GM12875 (cell line): Measurements from ENCODE around the gene FMN2.

Experiments
- H3K4me3 ChIP-seq: one replicate; pipeline ENCODE4 v1.5.1; 2011; ENCODE audit warnings: low read depth, low read length, control low read depth
- TF ChIP-seq, protein P1 (sequence below): IDR thresholded peaks from 2 replicates; pipeline ENCODE4 v1.5.1; 2011; ENCODE audit warnings: low read depth, mild to moderate bottlenecking, control low read depth, inconsistent platforms, low read length, moderate library complexity, borderline replicate concordance; ENCODE audit not compliant: insufficient read depth

Gene FMN2

DNA sequence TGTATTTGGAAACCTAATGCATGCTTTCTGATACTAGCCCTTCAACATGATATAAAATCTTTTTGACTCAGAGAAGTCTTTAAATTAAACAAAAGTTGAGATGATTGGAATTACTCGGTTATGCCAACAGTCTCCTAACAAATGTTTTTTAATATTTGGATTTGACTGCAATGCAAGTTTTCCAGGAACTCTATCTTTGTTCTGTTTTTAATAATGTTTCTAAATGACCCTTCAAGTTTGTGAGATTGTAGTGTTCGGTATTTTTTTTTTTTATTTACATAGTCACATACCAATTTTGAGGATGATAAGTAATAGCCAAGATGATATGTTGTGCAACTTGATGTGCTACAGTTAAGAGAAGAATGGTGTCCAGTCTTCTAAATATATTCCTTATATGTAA, 258.0 kb downstream of the FMN2 start:
- no peak overlapping the region for H3K4me3 ChIP-seq
- TF ChIP-seq, protein P1, sequence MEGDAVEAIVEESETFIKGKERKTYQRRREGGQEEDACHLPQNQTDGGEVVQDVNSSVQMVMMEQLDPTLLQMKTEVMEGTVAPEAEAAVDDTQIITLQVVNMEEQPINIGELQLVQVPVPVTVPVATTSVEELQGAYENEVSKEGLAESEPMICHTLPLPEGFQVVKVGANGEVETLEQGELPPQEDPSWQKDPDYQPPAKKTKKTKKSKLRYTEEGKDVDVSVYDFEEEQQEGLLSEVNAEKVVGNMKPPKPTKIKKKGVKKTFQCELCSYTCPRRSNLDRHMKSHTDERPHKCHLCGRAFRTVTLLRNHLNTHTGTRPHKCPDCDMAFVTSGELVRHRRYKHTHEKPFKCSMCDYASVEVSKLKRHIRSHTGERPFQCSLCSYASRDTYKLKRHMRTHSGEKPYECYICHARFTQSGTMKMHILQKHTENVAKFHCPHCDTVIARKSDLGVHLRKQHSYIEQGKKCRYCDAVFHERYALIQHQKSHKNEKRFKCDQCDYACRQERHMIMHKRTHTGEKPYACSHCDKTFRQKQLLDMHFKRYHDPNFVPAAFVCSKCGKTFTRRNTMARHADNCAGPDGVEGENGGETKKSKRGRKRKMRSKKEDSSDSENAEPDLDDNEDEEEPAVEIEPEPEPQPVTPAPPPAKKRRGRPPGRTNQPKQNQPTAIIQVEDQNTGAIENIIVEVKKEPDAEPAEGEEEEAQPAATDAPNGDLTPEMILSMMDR: no peak

DNA sequence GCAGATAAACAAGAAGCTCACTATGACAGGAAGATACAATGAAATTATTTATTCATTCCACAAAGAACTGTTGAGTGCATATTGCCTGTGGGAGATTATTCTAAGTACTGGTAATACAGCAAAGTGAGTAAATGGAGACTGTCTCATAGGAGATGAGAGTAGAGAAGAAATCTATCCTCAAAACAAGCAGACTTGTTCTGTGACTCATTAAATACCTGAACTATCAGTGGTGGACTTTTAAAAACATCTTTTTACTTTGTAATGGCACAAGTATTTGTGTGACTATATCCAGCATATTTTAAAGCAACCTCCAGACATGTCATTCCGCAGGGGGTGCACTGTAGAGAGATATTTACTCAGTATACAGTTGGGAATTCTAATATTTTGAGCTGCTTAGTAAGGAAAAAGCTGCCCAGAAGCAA, 259.2 kb downstream of the FMN2 start:
- H3K4me3 ChIP-seq: no peak overlapping the region
- TF ChIP-seq, protein P1: no peak

DNA sequence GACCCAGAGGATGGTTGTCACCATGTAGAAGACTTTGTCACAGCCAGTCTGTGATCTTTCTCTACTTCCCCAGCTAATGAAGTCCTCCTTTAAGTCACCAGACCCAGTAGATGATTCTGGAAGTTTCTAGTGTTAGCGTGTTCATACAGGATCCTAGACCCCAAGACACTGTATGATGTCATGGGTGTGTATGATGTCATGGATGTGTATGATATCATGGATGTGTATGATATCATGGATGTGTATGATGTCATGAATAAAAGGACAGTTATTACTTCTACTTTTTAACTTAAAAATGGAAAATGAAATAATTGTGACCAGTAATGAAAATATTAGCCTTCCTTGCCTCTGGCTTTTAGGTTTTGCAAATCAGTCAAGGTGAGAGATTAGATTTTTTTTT, 260.0 kb downstream of the FMN2 start:
- no peak overlapping the region for H3K4me3 ChIP-seq
- TF ChIP-seq, protein P1: no peak

DNA sequence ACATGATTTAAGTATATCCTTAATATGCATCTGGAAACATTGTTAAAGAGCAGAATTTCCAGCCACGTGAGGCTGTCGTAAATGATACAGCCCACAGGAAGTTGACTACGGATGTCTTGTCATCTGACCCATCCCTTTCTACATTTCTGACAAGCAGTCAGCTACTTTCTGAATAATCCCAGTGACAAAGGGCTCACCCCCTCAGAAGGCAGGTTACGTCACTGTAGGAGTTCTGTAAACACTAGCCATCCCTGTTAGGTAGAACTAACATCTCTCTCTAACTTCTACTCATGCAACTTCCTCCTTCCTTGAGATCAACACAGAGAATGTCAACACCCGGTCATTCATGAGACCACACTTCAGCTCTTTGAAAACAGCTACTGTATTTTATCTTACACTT, 261.1 kb downstream of the FMN2 start:
- TF ChIP-seq, protein P1: no peak
- H3K4me3 ChIP-seq: no peak overlapping the region

DNA sequence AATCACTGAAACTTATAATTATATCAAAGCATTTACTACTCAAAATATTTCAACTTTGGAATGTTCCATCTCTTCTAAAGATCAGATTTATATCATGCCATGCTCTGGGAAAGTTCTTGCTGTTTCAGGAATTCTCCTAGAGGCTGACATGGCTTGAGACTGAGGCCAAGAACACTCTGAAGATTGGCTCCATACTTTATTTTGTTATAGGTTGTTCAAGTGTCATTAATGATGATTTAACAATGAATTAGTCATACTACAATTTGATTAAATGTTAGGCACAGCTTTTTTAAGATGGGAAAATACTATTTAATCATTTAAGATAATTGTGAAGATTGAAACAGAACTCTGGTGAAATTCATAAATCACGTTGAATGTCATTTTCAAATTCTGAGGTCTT, 264.9 kb downstream of the FMN2 start:
- TF ChIP-seq, protein P1: no peak
- H3K4me3 ChIP-seq: no peak overlapping the region

DNA sequence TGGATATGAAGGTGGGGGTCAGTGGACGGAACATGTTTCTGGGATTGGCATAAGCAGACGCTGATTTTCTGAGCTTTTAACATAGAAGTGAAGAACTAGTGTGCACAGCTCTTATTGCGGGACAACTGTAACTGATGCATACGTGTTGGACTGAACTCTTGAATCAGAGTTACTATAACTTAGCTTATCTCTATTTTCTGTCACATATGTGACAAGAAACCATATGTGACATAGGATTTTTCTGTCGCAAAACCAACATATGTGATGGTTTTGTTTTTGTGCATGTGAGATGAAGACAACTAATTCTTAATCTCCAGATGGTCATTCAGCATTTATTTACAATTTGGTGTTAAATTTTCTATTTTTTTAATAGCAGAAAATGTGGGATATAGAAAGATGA, 270.4 kb downstream of the FMN2 start:
- H3K4me3 ChIP-seq: no peak overlapping the region
- TF ChIP-seq, protein P1: no peak

DNA sequence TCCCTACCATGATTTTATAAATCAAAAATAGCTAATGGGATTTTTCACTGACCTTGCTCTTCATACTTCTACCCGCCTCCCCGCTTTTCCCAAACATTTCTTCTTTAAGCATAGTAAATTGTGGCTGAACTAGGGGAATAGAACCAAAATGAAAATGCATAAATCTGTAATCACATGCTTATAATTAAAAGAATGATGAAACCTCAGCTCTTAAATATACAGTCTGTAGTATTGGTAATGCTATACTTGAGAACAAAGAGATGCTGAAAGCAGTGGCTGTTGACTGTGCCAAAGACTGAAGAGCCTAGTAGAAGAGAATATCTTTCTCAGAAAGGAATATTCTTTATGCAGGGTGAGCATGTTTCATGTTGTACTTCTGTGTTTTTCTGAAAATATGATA, 271.1 kb downstream of the FMN2 start:
- TF ChIP-seq, protein P1: no peak

More for the DNA sequence above, 271.1 kb downstream of the FMN2 start:
- H3K4me3 ChIP-seq: no peak overlapping the region
